Skin of body (tissue), 2 donors: ENCODE data around the gene CLIP1. TPM values are rescaled to one million over a fixed set of nuclear protein-coding genes. Genes with fewer than 3 reads are reported as not detected.
"Not testable (repeated sequence)": the region's sequence is repeated elsewhere in the genome, so short reads cannot be mapped to it uniquely, and the experiment has no call there.

Source experiments
- DNase-seq: peaks from one replicate; lab custom pipeline; 2025; lab: John Stamatoyannopoulos, UW
- total RNA-seq: library from RNA; depleted of rRNA; stranded (reverse); fragments of >200 nt; gene quantifications from one replicate; pipeline ENCODE4 v1.2.3, GENCODE V29; 2014

The CLIP1 gene
- total RNA-seq, 1 donor from 2014 or later: 90.0 TPM

DNA sequence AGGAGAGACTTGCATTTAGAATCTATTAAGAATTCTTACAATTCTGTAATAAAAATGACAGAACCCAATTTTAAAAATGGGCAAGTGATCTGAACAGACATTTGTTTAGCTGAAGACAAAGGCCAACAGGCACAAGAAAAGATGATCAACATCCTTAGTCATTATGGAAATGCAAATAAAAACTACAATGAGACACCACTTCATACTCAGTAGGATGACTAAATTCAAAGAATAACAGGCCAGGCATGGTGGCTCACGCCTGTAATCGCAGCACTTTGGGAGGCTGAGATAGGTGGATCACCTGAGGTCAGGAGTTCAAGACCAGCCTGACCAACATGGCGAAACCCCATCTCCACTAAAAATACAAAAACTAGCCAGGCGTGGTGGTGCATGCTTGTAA is 164.0 kb downstream of the CLIP1 start:
- DNase-seq: not testable (repeated sequence)

DNA sequence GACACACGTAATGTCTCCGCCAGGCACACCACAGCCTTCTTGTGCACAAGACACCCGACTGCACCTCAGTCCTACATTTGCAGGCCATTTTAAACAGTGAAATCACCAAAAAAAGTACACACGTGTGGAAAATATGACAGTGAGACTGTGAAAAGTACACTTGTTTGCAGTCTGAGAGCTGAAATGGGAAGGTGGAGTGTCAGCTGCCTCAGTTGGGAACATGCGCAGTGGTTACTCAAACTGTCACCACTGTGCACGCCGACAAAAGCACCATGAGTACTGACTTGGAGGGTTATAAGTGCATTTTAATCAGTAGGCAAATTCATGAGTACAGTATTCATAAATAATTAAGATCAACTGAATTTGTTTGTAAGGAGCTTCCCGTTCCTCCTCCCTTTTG is 171.9 kb downstream of the CLIP1 start:
- no peak for DNase-seq

DNA sequence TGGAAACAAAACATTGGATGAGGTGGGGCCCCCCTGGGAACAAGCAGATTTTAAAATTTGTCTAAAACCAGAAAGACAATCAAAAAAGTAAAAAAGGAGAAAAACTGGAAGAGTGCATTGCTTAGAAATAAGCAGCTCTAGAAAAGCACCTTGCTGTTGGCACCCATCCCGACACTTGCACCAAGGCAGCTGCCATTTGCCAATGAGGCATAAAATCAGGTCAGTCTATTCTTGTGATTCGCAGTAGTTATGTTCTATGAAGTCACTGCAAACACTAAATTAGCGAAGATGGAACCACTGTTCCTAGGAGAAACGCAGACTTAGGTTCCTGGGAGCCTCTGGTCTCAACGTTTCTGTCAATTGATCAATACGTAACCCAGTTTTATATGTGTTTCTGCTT is 172.4 kb downstream of the CLIP1 start:
- DNase-seq: no peak

DNA sequence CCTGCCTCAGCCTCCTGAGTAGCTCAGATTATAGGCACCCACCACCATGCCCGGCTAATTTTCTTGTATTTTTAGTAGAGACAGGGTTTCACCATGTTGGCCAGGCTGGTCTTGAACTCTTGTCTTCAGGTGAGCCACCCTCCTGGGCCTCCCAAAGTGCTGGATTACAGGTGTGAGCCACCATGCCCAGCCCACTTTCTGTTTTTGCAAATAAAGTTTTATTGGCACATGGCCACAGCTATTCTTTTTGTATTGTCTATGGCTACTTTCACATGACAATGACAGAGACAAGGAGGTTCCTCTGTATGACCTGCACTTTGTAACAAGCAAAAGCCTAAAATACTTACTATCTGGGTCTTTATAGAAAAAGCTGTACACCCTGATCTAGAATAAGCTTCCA is 176.9 kb downstream of the CLIP1 start:
- DNase-seq: no peak

DNA sequence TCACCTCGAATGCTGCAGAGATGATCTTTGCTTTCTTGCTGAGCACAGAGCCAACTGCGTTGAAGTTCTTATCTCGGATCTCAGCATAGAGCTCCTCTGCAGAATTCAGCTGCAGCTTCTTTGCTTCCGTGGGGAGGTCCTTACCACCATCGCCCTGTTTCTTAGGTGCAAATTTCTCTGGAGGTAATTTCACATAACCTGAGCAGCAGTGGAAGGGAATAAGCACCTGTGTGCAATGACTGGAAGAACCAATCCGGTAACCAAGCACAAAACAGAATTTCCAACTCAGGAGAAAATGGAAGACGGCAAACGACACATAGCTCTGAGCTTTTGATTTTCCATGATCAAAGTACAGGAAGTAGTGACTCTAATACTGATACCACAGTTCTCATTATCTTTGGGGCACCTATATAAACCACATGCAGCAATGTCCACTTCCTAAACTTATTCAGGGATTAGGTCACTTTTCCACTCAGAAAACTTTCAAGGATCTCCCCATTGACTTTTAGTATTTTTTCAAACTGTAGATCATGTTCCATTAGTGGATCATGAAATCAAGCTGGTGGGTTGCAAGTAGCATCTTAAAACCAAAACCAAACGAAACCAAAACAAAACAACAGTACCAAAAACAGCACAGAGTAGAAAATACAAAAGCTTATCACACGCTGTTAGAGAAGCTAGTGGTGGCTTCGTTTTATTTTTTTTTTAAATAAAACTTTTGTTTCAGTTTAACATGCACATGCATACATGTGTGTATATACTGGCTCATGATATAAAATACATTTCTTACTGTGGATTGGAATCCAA is 177.7 kb downstream of the CLIP1 start:
- no peak for DNase-seq

DNA sequence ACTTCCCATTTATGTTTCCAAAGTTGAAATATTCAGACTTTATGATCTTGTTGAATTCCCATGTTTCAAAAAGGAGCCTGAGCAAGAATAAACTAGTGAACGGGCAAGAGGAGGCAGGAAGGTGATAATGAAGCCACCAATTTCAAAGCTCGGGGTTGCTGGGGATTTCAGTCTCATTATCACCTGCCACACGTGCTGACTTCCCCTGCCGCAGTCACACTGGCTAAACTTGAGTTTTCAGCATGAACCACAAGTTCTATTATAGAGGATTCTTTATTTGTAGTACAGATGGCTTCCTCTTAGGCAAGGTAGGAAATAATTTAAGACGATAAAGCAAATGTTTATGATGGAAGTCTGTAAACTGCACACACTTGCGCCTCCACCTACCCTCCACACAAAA is 178.5 kb downstream of the CLIP1 start:
- no peak for DNase-seq

DNA sequence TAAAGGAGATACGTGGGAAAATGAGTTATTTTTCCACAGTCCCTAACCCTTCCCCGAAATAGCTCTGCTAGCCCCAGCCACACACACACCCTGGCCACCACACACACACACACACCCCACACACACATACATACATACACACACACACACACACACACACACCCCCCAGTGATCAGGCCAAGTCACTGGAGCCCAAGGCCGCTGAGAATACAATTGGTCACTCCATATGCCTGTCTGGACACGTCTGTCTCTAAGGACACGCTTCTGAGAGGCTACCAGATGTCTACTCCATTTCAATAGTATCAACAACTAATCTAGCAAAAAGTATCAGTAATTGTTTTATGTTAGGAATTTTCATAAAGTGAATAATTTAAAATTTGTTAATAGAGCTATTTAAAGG is 183.6 kb downstream of the CLIP1 start:
- no peak for DNase-seq

DNA sequence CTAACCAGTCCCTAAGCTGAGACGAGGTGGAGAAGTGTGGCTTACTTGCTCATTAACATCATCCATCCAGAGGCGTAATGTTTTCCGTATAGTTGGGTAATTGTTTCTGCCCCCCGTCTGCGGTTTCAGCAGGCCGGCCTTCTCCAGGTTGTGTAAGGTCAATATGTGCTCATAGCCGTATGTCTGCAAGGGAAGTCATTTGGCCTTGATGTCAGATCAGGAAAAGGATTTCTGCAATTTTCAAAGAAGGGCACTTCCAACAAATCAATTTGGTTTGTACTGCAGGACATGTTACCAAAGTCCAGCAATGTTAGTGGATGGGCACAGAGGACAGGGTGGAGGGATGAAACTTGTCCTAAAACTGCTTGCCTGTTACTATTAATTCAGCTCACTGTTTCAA is 186.7 kb downstream of the CLIP1 start:
- DNase-seq: no peak

DNA sequence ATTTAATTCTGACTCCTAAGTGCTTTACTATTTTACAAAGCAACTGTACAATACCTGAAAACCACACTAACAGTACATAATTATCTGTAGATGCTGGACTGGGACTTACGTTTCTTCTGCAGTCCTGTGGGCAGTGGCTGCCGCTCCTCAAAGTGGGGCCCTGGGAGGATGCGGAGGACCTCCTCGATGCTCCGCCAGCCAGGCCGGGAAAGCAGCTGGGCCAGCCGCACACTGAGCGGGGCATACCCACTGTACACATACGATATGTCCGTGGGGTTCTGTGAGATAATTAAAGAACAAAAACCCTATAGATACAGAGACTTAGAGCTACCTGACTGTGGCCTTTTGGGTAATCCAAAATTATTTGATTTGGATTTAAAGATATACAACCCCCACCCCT is 189.8 kb downstream of the CLIP1 start:
- DNase-seq: no peak

DNA sequence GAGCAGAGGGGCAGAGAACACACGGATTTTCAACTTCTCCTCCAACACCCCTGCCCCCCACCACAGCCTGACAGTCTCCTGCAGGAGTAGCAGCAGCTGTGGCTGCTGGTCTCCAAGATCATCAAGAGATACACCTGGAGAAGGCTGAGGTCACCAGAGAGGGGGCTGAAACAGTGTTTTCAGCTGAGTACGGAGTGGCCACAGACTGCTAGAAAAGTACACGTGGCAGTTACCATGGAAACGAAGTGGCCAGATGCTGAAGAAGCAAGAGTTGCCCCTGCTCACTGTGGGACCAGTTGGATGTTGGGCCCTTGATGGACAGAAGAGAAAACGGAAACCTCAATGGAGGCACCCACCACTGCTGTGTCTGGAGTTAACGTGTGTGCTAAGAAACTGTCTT is 191.7 kb downstream of the CLIP1 start:
- no peak for DNase-seq

DNA sequence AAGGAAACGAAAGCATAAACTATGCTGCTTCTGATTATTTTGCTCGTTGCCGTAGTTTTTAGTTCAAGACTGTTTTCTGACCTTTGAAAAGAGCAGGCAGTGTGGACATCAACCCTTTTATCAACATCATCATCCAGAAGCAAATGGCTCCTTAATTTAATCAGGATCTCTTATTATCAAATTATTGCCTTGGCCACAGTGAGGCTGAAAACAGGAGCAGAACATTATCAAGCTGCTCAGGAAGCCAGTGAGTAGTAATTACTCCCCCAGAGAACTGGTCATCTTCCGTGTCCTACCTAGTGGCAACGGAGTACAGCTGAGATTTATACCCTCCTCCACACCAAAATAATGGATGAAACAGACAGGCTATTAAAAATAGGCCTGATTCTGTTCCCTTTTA is 194.4 kb downstream of the CLIP1 start:
- DNase-seq: no peak

DNA sequence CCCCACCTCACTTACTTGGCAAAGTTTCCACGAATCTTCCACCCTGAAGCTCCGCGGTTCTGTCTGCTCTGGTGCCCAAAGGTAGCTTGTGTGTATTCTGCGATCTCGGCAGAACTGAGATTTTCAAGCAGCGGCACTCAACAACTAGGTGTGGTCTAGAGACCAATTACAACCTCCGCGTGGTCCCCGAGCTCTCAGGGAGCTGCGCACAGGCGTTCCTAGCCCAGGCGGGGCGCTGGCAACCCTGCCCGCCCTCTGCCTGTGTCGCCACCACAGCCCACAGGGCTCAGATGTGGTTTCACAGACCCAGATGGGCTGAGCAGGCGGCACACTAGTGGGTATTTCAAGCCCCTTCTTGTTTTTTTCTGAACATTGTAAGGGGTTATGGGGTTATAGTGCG is 195.1 kb downstream of the CLIP1 start:
- no peak for DNase-seq

DNA sequence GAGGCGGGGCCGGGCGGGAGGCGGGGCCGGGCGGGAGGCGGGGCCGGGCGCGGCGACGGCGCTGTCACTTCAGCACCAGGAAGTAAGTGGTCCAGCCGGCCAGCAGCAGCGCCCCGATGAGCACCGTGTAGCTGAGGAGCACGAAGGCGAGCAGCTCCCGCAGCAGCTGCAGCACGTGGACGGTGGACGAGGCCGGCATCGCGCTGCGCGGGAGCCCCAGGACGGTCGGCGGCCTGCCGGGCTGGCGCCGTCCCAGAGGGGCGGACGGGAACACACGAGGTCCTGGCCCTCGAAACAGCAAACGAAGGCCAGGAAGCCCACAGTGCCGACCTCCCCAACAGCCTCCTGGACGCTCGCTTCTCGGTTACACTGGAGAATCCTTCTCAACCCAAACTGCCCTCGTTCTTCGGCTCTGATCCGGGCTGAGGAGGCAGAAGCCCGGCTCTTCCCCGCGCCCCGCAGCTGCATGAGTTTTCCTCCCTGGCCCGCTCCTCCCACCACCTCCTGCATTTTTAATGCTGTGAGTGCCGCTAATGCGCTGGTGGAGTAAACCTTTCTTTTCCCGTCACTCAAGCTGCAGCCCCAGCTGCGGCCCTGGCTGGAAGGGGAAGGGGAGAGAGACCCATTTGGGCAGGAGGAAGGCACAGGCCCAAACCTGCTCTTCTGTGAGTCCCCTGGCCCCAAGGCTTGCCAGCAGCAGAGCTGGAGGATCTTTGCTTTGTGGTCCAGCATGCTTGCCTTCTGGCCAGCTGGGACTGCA is 195.9 kb downstream of the CLIP1 start:
- DNase-seq: no peak

DNA sequence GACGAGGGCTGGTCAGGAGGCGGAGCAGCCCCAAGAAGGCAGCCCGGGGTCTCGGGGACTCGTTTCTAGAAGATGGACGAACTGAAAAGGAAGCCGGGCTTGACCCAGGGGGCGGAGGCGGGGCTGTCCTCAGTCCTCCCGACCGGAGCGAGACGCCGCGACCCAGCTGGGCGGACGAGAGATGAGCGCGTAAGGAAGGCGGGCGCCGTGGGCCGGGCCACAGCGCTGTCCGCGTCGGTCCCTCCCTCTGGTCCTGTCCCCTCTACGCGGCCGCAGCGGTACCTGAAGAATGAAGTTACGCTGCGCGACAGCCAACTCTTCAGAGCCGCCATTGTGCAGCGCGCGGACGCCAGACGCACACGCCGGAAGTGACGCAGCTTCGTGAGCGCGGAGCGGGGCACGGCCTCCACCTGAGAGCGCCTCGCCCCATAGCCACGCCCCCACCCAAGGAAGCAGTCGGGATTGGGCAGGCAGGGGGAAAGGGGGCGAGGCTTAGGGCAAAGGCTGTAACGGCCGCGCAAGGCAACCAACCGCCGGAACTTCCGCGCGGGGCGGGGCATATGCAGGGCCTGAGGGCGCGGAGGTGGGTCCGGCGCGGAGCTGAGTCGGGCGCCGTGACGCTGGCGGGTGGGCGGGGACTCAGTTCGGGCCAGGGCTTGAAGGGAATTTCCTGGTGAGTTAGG is 196.6 kb downstream of the CLIP1 start, which contains the start of gene DIABLO:
Gene DIABLO (minus strand): TSS at position 370 of the 683 bp plus-strand sequence. CDS start 38 bp downstream, at position 332.
- DNase-seq: peak; percentile 99

Other genes starting within 250 kb of the CLIP1 start
- gene IL31, start 248.4 kb downstream of the CLIP1 start, total RNA-seq: not detected
- gene LRRC43, start 239.5 kb downstream of the CLIP1 start, total RNA-seq: not detected
- 0.59 TPM for gene B3GNT4, start 219.0 kb downstream of the CLIP1 start, total RNA-seq
- gene DIABLO, start 196.6 kb downstream of the CLIP1 start, total RNA-seq: 31.7 TPM
- 12.0 TPM for gene VPS33A, start 156.2 kb downstream of the CLIP1 start, total RNA-seq
- gene ZCCHC8, start 78.3 kb upstream of the CLIP1 start, total RNA-seq: 33.4 TPM
- 84.7 TPM for gene RSRC2, start 104.3 kb upstream of the CLIP1 start, total RNA-seq
- 40.8 TPM for gene KNTC1, start 104.6 kb upstream of the CLIP1 start, total RNA-seq